Natural killer cell (primary cell): ENCODE results near the gene LRRC53. TPM values are rescaled to one million over a fixed set of nuclear protein-coding genes. Genes with fewer than 3 reads are reported as not detected.

Experiments used
- ATAC-seq, 3 donors: fragments of 150-1000 bp in 2 of 3; fragments of 200-7000 bp in 1 of 3; cut with Tn5 transposase; 1 replicate in 1 of 3; 2 replicates in 2 of 3; pipeline ENCODE4 v1.10.0; 2021; ENCODE audit warnings: mild to moderate bottlenecking in 2 of 3, moderate library complexity in 2 of 3
- DNase-seq, 2 donors: peaks; one replicate each; pipeline versions ENCODE4 v3.0.0 to v3.0.0-alpha.2; 2013 to 2021; ENCODE audit warnings: mixed read lengths in 1 of 2
- H3K27ac ChIP-seq: one replicate; pipeline ENCODE4 v1.5.1; 2013; ENCODE audit warnings: mild to moderate bottlenecking, low read length
- H3K27me3 ChIP-seq: one replicate; pipeline ENCODE4 v1.6.1; 2013; ENCODE audit warnings: low read length; ENCODE audit not compliant: control insufficient read depth, insufficient read depth
- H3K36me3 ChIP-seq: one replicate; pipeline ENCODE4 v1.6.1; 2013; ENCODE audit warnings: low read length; ENCODE audit not compliant: control insufficient read depth, insufficient read depth
- H3K4me1 ChIP-seq: one replicate; pipeline ENCODE4 v1.6.1; 2013; ENCODE audit warnings: low read length; ENCODE audit not compliant: control insufficient read depth, insufficient read depth
- H3K4me3 ChIP-seq: one replicate; pipeline ENCODE4 v1.5.1; 2013; ENCODE audit warnings: low read length
- H3K9me3 ChIP-seq: one replicate; pipeline ENCODE4 v1.6.1; 2013; ENCODE audit warnings: low read length; ENCODE audit not compliant: control insufficient read depth, insufficient read depth
- H3K27ac Mint-ChIP-seq, 2 donors: one replicate each; pipeline ENCODE4 v1.8.0; 2022; ENCODE audit warnings: mild to moderate bottlenecking in 2 of 2, mixed read lengths in 2 of 2, moderate library complexity in 1 of 2
- H3K27me3 Mint-ChIP-seq, 2 donors: one replicate each; pipeline ENCODE4 v1.8.0; 2022; ENCODE audit warnings: low read depth in 2 of 2, mixed read lengths in 2 of 2
- H3K36me3 Mint-ChIP-seq: one replicate; pipeline ENCODE4 v1.8.0; 2022; ENCODE audit warnings: mixed read lengths
- H3K4me1 Mint-ChIP-seq, 2 donors: one replicate each; pipeline ENCODE4 v1.8.0; 2022; ENCODE audit warnings: mixed read lengths in 2 of 2
- H3K4me3 Mint-ChIP-seq: one replicate; pipeline ENCODE4 v1.8.0; 2022; ENCODE audit warnings: mild to moderate bottlenecking, moderate library complexity, mixed read lengths
- H3K9me3 Mint-ChIP-seq, 2 donors: one replicate each; pipeline ENCODE4 v1.8.0; 2022; ENCODE audit warnings: mixed read lengths in 2 of 2
- WGBS: methylation state at CpG from one replicate; pipeline ENCODE4 v1.1.7; 2013; ENCODE audit warnings: missing lambda C conversion rate; ENCODE audit not compliant: insufficient coverage; 5-methylcytosine and 5-hydroxymethylcytosine counted together
- intact Hi-C: fragments of 100-400 bp; cut with micrococcal nuclease; formaldehyde crosslinking; loops from one replicate; pipeline ENCODE4 v1.14.2; 2022
- total RNA-seq, 4 donors: library from RNA; stranded (reverse); fragments of 120-200 nt in 1 of 4; gene quantifications; one replicate each; pipeline versions ENCODE4 v1.2.3 to v1.2.4, GENCODE V29; 2013 to 2022
- TF ChIP-seq, protein P1 (sequence below): fragments of 200-600 bp; IDR thresholded peaks from one replicate; pipeline ENCODE4 v1.8.0; 2022; ENCODE audit warnings: antibody characterized with exemption

LRRC53 gene
- total RNA-seq, 3 donors from 2014 or later (not counting 1 experiment from before 2014, with no cell fraction given): not detected

DNA sequence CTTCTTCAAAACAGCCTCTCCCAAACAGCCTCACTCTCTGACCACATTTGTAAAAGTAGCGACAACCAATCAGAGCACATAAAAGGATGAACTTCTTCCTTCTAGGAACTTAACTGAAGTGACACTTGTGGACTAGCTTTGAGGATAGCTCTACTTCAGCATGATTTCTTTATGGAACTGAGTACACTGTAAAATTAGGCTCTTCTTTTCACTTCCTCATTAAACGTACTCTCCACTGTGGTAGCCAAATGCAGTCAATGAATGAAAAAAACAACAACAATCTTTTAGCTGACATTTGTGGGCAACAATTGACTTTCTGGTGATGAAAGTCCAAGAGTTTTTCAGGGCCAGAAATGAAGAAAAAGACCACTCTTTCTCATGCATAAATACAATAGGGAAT is 9.6 kb downstream of the LRRC53 start:
- Histone ChIP-seq H3K4me1 (no peaks in the 10 kb centered on the region), H3K4me3 (no peak overlapping the region), H3K27me3 (no peaks in the 10 kb centered on the region), H3K27ac (no peak overlapping the region), H3K9me3 (no peaks in the 10 kb centered on the region), H3K36me3 (no peaks in the 10 kb centered on the region)
- 60% methylated on average over 2 of the region's 2 CpGs for WGBS
- intact Hi-C loops: no loop called here
- H3K9me3 Mint-ChIP-seq: no peaks in the 10 kb centered on the region
- TF ChIP-seq, protein P1, sequence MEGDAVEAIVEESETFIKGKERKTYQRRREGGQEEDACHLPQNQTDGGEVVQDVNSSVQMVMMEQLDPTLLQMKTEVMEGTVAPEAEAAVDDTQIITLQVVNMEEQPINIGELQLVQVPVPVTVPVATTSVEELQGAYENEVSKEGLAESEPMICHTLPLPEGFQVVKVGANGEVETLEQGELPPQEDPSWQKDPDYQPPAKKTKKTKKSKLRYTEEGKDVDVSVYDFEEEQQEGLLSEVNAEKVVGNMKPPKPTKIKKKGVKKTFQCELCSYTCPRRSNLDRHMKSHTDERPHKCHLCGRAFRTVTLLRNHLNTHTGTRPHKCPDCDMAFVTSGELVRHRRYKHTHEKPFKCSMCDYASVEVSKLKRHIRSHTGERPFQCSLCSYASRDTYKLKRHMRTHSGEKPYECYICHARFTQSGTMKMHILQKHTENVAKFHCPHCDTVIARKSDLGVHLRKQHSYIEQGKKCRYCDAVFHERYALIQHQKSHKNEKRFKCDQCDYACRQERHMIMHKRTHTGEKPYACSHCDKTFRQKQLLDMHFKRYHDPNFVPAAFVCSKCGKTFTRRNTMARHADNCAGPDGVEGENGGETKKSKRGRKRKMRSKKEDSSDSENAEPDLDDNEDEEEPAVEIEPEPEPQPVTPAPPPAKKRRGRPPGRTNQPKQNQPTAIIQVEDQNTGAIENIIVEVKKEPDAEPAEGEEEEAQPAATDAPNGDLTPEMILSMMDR: no peak
- no peak overlapping the region for H3K4me3 Mint-ChIP-seq
- ATAC-seq (no peak), DNase-seq (no peak)
- no peaks in the 10 kb centered on the region for H3K4me1 Mint-ChIP-seq
- no peaks in the 10 kb centered on the region for H3K36me3 Mint-ChIP-seq
- no peaks in the 10 kb centered on the region for H3K27me3 Mint-ChIP-seq
- H3K27ac Mint-ChIP-seq: no peak overlapping the region

DNA sequence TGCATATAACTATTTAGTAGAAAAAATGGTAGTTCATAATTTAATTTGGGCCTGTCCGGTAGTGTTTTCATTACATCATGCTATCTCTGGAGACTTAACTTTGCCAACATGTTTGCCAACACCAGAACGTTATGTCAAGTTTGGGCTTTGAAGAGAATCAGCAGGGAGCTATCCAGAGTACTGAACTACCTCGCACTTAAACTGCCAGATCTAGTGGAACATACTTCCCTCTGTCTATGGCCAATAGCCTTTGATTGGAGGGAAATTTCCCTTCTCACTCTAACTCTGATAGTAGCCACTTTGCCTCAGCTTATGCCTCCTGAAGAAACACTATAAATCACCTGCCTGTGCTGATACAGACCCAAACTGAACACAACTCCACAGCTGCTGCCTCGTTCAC is 10.0 kb downstream of the LRRC53 start:
- peaks cover 0 to 1% of the 10 kb centered on the region in 2 donors for H3K9me3 Mint-ChIP-seq
- intact Hi-C loops: no loop called here
- H3K27me3 ChIP-seq: no peaks in the 10 kb centered on the region

DNA sequence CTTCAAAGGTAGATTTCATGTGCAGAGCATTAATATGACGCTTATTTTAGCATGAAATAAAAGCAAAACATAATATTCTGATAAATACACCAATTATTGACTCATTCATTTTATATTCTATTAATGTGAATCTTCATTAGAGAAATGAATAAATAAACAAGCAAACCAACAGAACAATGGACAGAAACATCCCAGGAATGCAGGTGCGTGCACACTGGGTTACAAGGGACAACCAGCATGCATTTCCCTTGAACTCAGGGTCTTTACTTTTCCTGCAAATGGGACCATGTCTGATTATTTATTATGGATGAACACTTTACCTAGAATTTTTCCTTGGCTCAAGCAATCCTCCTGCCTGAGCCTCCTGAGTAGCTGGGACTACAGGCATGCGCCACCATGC is 13.5 kb downstream of the LRRC53 start:
- H3K4me1 ChIP-seq: no peaks in the 10 kb centered on the region
- 100% methylated on average over 2 of the region's 3 CpGs for WGBS
- intact Hi-C loops: no loop called here

More for the DNA sequence above, 10.0 kb downstream of the LRRC53 start:
- H3K4me3 ChIP-seq: no peak overlapping the region
- TF ChIP-seq, protein P1: no peak
- Mint-ChIP-seq H3K4me3 (no peak overlapping the region), H3K27ac (no peak overlapping the region), H3K4me1 (no peaks in the 10 kb centered on the region), H3K27me3 (no peaks in the 10 kb centered on the region), H3K36me3 (no peaks in the 10 kb centered on the region)
- no peaks in the 10 kb centered on the region for H3K9me3 ChIP-seq
- 51% methylated on average over 4 of the region's 4 CpGs for WGBS
- H3K36me3 ChIP-seq: no peaks in the 10 kb centered on the region
- H3K4me1 ChIP-seq: no peaks in the 10 kb centered on the region
- ATAC-seq: no peak
- no peak for DNase-seq
- no peak overlapping the region for H3K27ac ChIP-seq

DNA sequence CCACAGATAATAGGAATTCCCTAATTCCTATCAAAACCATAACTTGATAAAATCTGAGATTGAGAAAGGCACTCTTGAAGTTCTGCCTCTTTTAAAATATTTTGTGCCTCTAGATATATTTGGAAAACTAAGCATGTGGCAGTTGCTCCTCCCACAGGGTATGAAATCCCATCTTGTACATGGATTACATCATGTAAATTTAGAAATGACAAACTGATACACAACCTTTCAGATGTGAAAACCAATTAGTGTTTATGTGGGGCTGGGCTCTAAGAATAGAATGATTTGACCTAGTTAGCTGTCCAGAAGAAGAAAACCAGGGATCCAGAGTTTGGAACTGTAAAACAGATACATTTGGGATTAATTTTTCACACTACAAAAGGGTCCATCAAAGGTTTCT is 15.7 kb downstream of the LRRC53 start:
- intact Hi-C loops: no loop called here
- H3K4me3 Mint-ChIP-seq: no peak overlapping the region
- H3K9me3 Mint-ChIP-seq: peaks cover 0 to 6% of the 10 kb centered on the region in 2 donors
- Histone ChIP-seq H3K4me1 (no peaks in the 10 kb centered on the region), H3K9me3 (no peaks in the 10 kb centered on the region), H3K36me3 (no peaks in the 10 kb centered on the region), H3K27ac (no peak overlapping the region), H3K4me3 (no peak overlapping the region), H3K27me3 (no peaks in the 10 kb centered on the region)
- H3K27me3 Mint-ChIP-seq: no peaks in the 10 kb centered on the region
- TF ChIP-seq, protein P1: no peak
- DNase-seq (no peak), ATAC-seq (no peak)
- H3K27ac Mint-ChIP-seq: no peak overlapping the region
- no peaks in the 10 kb centered on the region for H3K36me3 Mint-ChIP-seq
- H3K4me1 Mint-ChIP-seq: no peaks in the 10 kb centered on the region

More for the DNA sequence above, 13.5 kb downstream of the LRRC53 start:
- TF ChIP-seq, protein P1: no peak
- Mint-ChIP-seq H3K4me1 (no peaks in the 10 kb centered on the region), H3K9me3 (peaks cover 0 to 6% of the 10 kb centered on the region in 2 donors), H3K27ac (no peak overlapping the region), H3K4me3 (no peak overlapping the region), H3K36me3 (no peaks in the 10 kb centered on the region), H3K27me3 (no peaks in the 10 kb centered on the region)
- H3K4me3 ChIP-seq: no peak overlapping the region
- no peak overlapping the region for H3K27ac ChIP-seq
- no peaks in the 10 kb centered on the region for H3K36me3 ChIP-seq
- no peak for ATAC-seq
- H3K9me3 ChIP-seq: no peaks in the 10 kb centered on the region
- DNase-seq: no peak
- H3K27me3 ChIP-seq: no peaks in the 10 kb centered on the region
